Activated CD4-positive, alpha-beta T cell treated with anti-CD3 and anti-CD28 coated beads, Interleukin-10, Interleukin-2, amounts not matched to agents 100 ng/mL and 50 ng/mL, durations not matched to agents 16 hours and 8 hours (primary cell): ENCODE data around the gene KCNA4.
"Not testable (repeated sequence)": the region's sequence is repeated elsewhere in the genome, so short reads cannot be mapped to it uniquely, and the experiment has no call there.

ENCODE experiments used
- DNase-seq: peaks from one replicate; pipeline ENCODE4 v3.0.0-alpha.2; 2020

The KCNA4 gene

GRCh38 chr11:30016588-30017363 lies at the start of gene KCNA4:
TSS of gene KCNA4 (minus strand) at chr11:30017030. CDS start at chr11:30012678, 4,352 bp downstream.
- no peak for DNase-seq

DNA sequence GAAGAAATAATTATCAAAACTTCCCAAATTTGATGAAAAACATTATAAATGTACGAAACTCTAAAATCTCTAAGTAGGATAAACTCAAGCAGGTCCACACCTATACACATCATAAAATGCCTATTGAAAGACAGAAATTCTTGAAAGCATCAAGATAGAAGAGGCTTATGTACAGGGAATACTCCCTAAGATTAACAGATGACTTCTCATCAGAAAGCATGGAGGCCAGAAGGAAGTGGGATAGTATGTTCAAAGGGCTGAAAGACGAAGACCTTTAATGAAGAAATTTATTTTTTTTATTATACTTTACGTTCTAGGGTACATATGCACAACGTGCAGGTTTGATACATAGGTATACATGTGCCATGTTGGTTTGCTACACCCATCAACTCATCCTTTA lies 45.3 kb upstream of the KCNA4 start:
- no peak for DNase-seq

- no peak for DNase-seq
These were observed 42.5 kb upstream of the KCNA4 start for GRCh38 chr11:30059172-30059815.

DNA sequence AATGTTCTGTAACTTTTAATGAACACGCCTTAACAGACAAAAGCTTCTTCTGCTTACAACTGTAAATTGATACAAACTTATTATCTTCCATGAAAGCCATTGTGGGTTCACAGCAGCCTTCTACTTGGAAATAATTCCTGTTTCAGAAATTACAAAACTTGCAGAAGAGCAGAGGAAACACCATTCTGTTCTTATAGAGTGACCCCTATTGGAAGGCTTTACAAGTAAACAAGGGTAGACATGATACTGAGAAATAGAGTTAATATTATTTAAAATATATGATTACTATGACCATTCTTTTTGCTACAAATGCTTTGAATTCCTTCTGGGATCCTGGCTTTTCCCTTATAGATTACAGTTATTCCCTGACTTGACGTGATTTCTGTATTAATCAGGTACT lies 32.4 kb upstream of the KCNA4 start:
- no peak for DNase-seq

DNA sequence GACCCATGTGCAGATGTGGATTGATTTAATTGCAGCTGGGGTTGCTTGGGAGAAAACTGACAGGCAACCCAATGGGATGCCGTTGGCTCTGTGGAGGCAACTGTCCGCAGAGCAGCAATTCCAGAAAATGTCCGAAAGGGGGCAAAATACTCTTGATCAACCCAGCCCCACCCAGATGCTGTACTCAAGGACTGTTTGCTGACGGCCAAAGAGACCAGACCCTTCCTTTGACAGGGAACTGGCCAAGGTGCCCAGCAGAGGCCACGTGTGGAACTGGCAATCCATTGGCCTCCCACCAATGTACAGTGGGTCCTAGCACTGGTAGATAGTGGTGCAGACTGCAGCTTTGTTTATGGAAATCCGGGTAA lies 29.7 kb upstream of the KCNA4 start:
- DNase-seq, result no peak

GRCh38 chr11:30045921-30046577 lies 29.2 kb upstream of the KCNA4 start:
- no peak for DNase-seq

GRCh38 chr11:30045144-30045543 lies 28.3 kb upstream of the KCNA4 start:
- no peak for DNase-seq

DNA sequence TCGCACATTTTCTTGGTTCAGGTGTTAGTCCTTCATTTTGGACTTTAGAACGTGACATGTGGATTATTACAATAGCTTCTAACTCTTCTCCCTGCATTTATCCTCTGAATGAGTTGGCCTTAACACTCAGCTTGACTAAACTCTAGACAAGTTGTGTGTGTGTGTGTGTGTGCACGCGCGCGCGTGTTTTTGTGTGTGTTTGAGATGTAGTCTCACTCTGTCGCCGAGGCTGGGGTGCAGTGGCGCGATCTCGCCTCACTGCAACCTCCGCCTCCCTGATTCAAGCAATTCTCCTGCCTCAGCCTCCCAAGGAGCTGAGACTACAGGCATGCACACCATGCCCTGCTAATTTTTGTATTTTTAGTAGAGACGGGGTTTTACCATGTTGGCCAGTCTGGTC lies 24.3 kb upstream of the KCNA4 start:
- DNase-seq, result no peak

DNA sequence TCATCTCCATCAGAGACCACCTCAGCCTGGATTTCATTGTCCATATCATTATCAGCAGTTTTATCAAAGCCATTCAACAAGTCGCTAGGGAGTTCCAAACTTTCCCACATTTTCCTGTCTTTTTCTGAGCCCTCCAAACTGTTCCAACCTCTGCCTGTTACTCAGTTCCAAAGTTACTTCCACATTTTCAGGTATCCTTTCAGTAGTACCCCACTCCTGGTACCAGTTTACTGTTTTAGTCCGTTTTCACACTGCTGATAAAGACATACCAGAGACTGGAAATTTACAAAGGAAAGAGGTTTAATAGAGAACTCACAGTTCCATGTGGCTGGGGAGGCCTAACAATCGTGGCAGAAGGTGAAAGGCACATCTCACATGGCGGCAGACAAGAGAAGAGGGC lies 17.9 kb upstream of the KCNA4 start:
- not testable (repeated sequence) for DNase-seq

- not testable (repeated sequence) for DNase-seq
These were observed 17.3 kb upstream of the KCNA4 start for GRCh38 chr11:30034166-30034565.

DNA sequence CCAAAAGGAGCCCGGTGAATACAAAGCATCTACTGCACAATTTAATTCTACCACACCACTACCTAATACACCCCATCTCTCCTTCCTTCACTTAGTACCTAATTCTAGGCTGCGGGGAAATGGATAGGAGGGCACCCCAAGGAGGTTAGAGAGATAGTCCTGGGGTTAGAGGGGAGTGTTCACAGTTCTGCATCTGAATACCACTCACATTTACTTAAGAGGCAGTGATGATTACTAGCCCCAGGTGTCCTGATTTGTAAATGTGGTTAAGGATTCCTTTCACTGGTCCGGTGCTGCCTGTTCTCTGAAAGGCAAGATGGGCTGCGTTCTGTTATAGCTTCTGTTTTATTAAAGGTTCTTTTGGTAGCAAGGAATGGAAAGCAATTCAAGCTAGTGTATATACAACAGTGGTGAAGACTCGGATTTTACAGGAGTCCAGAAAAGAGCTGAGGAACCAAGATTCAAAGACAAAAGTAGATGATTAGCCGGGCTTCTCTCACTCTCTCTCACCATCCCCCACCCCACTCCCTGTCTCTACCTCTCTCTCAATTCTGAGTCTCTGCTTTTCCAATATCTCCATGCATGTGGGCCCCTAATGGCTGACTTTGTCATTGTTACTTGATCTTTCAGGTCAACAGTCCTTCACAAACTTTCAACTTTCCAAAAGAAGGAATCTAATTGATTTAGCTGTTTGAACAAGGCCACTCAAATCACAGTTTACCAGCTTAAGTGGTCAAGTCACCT lies 8.7 kb upstream of the KCNA4 start:
- DNase-seq, result no peak

DNA sequence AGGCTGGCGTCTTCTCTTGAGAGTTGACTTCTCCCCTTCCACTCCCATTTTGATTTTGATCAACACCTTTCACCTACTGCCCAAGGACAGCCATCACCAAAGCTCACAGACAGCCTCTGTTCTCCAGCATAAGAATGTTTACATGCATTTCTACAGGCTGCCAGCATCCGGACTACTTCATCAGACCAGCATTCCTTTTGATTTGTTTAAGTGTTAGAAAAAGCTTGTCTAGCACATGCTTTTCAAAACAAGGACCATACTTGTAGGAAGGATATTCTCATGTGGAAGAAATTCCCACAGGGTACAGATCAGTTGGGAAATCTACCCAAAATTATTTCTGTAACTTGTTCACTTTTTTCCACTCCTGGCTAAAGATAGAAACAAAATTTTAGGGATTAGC lies 6.2 kb upstream of the KCNA4 start:
- DNase-seq, result no peak

GRCh38 chr11:30019481-30019880 lies 2.7 kb upstream of the KCNA4 start:
- DNase-seq, result no peak

- DNase-seq, result no peak
These were observed 1.7 kb upstream of the KCNA4 start for GRCh38 chr11:30018495-30018894.

GRCh38 chr11:30017445-30017895 lies 640 bp upstream of the KCNA4 start:
- DNase-seq, result no peak

DNA sequence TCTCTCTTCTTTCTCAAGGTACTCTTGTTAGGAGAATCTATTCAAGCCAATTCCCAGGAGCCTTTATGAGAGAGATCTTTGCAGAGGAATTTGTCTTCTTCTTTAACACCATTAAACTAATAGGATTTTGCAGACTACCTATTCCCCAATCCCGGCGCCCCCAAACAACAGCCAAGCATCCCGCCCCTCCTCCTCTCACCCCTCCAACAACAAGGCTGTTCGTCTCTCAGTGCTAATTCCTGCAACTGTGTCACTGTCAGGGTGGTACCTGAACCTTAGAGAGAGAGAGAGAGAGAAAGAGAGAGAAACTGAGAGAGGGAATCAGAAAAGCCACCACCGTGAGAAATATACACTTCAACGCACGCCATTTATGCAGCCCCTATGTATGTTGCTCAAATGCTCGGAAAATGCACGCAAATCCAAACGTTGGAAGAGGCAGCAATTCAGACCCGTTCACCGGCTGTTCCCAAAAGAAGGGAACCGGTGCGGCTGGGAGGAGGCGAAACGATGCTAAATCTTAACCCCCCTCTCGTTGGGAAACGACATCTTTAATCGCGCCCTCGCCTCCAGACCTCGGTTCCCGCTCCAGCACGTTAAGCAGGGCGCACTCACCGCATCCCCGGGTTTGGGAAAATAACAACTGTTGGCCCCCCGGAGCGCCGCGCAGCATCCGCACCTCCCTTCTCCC lies 961 bp downstream of the KCNA4 start:
- no peak for DNase-seq

GRCh38 chr11:30012346-30012745 lies 4.5 kb downstream of the KCNA4 start:
- no peak for DNase-seq

GRCh38 chr11:30009060-30009459 lies 7.8 kb downstream of the KCNA4 start:
- DNase-seq, result no peak

- no peak for DNase-seq
These were observed 10.0 kb downstream of the KCNA4 start for GRCh38 chr11:30006876-30007275.

DNA sequence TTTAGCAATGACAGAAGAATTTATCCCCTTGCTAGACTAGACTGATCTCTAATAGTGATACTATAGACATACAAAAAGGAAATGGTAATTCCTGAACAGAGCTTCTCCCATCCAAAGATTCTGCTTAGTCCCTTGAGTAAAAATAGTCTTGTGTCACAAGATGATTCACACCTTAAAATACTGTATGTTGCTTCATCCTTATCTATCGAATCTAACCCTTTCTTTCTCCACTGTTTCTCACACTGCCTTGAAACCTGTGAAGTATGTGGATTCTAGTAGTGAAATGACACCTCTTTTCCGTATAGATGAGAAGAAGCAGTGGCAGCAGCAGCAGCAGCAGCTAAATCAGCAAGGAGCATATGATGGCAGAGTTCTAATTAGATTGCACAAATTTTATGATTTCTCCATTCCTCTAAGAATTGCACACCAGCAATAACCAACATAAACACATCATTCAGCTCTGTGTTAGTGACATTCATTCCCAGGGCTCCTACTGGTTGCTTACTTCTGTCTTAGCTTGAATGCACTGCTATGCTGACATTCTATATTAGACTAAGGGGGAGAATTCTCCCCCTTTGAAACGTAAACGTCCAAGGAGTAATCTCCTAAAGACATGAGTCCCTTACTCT lies 14.6 kb downstream of the KCNA4 start:
- DNase-seq, result no peak

DNA sequence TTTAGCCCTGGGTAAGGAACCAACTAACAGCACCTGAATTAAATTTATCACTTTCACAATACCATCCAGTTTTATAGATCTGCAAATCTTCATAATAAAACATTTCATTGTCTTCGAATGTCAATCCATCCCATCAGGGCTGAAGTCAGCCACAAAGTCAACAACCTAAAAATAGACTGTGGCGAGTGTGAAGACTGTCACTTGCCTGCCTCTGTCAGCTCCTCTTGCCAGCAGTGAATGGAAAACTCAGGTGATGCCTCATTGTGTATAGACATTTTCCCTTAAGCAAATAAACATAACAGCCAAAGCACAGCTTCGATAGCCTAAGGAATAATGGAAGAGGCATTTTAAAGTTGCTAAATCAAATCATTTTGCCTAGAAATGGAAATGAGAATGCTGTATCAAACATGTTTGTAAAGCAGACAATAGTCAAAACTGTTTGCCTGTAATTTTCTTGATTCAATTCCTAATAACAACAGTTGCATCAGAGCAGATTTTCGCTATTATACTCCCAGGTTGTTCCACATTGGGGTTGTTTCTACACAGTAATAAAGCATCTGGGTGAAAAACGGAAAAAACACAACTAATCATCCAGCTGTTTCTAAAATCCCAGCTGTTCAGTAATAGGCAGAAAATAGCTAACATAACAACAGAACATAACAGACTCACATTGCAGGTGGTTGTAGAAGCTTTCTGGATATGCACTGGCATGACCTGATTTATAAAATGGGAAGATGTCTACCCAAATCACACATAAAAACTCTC lies 15.7 kb downstream of the KCNA4 start:
- no peak for DNase-seq
